Activated CD4-positive, alpha-beta T cell treated with anti-CD3 and anti-CD28 coated beads, Interleukin-10, Interleukin-2, amounts not matched to agents 100 ng/mL and 50 ng/mL, durations not matched to agents 16 hours and 8 hours (primary cell): ENCODE measurements around the gene USP24.

ENCODE experiments used
- DNase-seq: peaks from one replicate; pipeline ENCODE4 v3.0.0-alpha.2; 2020

The USP24 gene

DNA sequence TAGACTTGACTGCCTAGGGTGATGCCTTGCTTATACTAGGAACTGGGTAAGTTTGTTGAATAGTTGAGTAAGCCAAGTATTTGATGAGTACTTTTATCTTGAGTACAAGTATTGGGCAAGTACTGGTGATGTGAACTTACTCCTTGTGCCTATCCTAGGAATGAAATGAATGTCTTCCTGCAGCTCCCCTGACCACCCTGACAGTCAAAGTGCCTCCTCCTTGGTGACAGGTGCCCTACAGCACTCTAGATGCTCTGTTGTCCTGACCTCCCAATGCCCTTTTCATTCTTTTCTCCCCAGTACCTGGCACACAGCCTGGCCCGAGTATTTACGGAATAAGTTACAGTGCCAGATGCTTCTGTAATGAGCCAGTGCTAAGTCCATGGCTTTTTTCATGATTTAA, 150.3 kb downstream of the USP24 start:
- DNase-seq = no peak

DNA sequence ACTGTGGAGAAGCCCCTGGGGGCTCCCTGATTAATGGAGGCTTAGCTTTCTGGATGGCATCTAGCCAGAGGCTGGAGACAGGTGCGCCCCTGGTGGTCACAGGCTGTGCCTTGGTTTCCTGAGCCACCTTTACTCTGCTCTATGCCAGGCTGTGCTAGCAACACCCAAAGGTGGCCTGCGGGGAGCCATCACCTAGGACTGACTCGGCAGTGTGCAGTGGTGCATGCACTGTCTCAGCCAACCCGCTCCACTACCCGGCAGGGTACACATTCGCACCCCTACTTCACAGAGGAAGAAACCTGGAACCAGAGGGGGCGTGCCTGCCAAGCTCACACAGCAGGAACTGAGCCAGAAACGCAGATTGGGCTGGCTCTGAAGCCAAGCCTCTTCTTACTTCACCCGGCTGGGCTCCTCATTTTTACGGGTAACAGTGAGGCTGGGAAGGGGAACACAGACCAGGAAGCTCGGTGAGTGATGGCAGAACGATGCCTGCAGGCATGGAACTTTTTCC, 151.0 kb downstream of the USP24 start:
- DNase-seq = peak; percentile 23

DNA sequence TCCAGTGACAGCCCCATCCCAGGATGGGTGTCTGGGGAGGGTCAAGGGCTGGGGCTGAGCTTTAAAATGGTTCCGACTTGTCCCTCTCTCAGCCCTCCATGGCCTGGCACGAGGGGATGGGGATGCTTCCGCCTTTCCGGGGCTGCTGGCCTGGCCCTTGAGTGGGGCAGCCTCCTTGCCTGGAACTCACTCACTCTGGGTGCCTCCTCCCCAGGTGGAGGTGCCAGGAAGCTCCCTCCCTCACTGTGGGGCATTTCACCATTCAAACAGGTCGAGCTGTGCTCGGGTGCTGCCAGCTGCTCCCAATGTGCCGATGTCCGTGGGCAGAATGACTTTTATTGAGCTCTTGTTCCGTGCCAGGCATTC, 151.6 kb downstream of the USP24 start:
- no peak for DNase-seq

DNA sequence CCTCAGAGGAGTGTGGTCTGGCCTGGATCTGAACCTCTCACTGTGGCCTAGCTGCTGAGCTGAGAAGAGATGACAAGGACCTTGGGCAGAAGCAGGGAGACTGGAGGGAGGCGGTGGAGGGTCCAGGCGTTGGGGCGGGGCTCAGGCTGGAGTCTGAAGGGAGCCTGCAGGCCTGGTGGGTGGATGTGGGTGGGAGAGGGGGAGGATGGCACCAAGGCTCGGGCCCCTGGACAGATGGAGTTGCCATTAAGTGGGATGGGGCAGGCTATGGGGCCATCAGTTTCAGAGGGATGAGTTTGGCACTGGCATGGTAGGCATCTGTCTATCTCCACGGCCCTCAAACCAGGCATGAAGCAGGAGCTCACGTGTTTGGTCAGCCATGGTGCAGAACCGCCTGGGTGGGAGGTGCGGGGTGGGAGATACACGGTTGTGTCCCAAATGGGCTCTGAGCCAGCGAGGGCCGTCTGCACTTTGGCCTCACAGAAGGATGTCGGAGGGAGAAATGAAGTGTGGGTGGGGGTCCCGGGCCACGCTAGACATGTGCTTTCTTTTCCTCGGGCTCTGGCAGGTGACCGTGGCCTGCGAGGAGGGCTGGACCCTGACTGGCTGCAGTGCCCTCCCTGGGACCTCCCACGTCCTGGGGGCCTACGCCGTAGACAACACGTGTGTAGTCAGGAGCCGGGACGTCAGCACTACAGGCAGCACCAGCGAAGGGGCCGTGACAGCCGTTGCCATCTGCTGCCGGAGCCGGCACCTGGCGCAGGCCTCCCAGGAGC, 152.2 kb downstream of the USP24 start:
- DNase-seq = no peak

DNA sequence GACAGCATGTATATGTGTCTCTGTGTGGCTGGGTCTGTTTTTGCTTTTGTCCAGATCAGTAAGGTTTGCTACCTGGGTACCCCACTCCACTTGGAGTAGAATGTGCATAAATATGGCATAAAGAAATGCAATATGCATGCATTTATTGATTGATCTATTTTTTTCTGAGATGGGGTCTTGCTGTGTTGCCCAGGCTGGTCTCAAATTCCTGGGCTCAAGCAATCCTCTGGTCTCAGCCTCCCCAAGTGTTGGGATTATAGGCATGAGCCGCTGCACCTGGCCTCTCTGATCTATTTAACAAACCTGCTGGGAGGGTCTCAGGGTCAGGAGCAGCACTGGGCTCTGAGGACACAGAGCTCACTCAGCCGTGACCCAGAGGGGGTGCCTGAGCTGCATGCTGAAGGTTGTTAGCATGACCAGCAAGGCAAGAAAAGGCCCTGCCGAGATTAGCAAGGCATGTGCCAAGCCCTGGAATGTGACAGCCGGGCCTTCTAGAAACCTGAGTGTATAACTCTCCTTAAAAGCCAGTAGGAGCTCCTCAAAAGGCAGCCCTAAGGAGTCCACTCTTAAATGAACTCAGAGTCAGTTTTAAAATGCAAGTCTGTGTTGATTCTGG, 153.3 kb downstream of the USP24 start:
- no peak for DNase-seq

DNA sequence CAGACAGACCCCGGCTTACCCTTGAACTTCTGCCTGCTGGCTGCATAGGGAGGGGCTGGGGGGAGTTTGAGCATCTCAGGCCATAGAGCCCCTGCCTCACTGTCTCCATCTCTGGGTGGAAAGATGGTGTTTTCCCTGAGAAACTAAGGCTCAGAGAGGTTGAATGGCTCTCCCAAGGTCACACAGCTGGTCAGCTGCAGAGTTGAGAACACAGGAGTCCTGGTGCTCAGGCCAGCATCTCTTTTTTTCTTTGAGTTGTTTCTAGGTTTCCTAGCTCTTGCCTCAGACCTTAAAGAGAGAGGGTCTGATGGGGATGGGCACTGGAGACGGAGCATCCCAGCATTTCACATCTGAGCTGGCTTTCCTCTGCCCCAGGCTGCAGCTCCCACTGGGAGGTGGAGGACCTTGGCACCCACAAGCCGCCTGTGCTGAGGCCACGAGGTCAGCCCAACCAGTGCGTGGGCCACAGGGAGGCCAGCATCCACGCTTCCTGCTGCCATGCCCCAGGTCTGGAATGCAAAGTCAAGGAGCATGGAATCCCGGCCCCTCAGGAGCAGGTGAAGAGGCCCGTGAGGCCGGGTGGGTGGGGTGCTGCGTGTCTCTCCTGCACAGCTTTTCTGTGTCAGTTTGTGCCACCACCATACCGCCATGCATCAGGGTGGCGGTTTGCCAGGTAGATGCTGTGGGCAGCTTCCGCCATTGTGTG, 154.0 kb downstream of the USP24 start:
- no peak for DNase-seq

DNA sequence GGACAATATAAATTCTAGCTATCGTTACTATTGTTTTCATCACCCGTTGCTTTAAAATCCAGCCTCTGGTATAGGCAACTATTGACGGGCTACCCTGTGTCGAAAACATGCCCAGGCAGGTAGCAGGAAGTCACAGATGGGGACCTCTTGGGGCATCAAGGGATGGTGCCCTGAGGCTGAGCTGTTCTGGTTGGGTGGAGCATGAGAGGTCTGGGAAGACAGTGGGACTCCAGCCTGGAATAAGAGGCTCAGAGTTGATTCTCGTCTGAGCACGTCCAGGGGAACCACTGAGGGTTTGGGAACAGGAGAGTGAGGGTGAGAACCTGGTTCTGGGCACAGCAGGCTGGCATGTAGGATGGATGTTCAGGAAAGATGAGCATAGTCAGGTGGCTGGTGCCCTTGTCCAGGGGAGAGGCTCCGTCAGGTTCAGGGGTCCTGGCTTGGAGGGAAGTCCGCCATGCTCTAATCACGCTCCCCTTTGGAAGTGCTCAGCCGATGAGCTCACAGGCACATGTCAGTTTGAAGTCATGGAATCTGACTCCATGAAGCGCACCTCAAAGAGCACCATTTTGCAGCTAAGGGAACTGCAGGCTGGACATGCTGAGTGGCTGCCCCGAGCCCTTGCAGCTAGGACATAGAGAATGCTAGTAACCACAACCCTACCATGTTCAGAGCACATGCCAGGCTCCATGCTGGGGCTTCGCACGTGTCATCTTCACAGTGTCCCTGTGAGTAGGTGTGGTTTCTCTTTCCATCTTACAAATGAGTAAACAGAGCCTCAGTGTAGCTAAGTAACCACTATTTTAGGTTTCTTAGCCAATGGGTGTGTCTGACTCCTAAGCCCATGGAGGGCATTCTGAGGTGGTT, 154.8 kb downstream of the USP24 start:
- DNase-seq = peak; percentile 42

DNA sequence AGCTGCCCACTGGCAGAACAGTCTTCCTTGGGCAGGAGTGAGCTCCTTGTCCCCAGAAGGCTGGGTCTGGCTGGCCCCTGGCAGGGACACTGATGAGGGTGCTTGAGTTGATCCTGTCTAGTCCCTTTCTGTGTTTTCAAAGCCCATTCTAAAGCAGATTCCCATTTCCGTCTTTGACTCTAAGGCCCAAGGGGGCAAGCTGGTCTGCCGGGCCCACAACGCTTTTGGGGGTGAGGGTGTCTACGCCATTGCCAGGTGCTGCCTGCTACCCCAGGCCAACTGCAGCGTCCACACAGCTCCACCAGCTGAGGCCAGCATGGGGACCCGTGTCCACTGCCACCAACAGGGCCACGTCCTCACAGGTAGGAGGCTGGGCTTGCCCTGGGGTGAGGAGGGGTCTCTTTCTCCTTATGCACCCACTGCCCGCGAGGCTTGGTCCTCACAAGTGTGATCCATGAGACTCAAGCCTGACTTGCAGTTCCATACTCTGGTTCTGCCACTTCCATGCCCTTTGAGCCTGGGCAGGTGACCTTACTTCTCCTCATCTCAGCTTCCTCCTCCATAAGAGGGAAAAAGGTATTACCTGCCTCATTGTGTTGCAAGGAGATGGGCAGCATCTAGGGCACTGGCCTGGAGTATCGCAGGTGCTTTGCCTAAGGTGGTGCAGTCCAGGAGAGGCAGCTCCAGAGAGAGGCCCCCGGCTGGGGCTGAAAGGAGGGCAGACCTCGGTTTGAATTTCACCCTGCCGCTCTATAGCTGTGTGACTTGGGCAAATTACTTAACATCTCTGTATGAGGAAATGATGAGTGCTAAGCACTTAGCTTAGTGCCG, 155.6 kb downstream of the USP24 start:
- DNase-seq = no peak

DNA sequence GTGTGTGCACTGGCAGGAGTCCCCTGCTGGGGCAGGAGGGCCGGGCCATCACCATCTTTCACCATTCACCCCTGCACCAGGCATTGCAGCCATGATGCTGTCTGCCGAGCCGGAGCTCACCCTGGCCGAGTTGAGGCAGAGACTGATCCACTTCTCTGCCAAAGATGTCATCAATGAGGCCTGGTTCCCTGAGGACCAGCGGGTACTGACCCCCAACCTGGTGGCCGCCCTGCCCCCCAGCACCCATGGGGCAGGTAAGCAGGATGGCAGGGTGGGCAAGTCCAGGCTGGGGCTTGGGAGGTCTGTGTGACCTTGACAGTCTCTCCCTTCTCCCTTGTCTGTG, 157.2 kb downstream of the USP24 start:
- DNase-seq = no peak

DNA sequence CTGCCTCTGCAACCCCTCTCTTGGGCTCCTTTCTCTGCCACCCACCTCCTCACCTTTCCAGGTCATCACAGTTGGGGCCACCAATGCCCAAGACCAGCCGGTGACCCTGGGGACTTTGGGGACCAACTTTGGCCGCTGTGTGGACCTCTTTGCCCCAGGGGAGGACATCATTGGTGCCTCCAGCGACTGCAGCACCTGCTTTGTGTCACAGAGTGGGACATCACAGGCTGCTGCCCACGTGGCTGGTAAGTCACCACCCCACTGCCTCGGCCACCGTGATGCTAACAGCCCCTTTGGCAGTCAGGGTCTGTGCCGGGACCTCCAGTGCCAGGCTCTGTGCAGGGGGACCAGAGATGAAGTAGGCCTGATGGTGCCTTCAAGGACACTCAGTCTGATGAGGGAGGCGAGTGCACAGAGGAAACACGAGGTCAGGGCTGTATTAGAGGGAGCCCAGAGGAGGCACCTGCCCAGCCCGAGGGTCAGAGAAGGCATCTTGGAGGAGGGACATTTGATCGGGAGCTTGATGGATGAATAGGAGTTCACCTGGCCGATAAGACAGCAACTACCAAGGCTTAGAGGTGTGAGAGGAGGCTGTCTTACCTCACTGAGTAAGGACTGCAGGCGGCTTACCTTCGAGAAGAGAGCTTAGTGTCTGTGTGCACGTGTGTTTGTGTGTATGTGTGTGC, 157.8 kb downstream of the USP24 start:
- DNase-seq = no peak

DNA sequence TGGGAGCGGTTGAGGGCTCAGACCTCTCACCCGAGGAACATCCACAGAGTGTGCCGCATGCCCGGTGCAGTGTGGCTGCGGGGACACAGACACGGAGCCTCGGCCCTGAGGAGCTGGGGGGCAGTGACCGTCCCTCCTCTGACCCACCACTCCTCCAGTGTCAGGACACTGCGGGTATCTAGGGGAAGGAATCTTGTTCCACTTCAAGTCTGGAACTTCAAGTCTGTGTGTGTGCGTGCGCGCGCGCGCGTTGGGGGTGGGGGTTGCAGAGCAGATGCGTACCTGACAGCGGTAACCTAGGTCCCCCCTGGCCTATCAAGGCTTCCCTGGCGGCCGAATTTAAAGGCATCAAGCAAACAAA, 158.6 kb downstream of the USP24 start:
- DNase-seq = no peak

DNA sequence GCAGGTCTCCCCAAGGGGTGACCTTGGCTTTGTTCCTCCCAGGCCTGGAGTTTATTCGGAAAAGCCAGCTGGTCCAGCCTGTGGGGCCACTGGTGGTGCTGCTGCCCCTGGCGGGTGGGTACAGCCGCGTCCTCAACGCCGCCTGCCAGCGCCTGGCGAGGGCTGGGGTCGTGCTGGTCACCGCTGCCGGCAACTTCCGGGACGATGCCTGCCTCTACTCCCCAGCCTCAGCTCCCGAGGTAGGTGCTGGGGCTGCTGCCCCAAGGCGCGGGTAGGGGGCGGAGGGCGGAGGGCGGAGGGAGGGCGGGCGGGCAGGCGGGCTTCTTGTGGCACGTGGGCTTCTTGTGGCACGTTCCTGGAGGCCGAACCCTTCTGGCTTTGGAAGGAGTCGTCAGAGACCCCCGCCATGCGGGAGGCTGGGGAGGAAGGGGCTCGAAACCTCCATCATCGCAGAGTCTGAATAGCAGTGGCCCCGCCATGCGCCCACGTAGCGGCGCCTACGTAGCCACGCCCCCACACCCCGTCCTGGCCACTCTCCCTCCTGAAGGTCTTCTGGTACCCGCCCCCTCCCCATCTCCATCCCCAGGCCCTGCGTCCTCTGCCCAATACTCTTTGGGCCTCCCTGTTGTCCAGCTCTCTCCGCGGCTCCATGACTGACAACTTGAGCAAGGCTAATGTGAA, 159.1 kb downstream of the USP24 start:
- DNase-seq = no peak

DNA sequence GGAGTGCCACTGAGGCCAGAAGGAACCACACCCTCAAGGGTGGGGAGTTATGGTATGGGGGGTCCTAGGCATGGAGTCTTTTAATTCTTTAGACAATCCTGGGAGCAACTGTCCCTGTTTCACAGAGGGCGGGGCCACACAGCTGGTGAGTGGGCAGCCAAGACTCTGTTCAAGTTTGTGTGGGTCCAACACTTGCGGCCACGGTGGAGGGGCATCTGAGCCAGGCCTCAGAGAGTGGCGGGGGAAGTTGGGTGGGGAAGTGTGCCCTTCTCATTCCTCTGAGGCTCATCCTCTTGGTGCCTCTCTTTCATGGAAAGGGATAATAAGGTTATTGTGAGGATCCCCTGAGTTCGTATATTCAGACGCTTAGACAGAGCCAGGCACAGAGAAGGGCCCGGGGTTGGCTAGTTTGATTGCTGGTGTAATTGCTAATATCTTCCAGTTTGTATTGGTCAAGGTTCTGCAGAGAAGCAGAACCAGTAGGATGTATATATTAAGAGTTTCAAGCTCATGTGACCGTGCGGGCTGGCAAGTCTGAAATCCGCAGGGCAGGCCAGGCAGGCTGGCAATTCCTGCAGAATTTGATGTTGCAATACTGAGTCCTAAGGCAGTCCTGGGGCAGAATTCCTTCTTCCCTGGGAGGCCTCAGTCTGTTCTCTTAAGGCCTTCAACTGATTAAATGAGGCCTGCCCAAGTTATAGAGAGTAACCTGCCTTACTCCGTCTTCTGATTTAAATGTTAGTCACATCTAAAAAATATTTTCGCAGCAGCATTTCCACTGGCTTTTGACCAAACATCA, 159.9 kb downstream of the USP24 start:
- DNase-seq = no peak

DNA sequence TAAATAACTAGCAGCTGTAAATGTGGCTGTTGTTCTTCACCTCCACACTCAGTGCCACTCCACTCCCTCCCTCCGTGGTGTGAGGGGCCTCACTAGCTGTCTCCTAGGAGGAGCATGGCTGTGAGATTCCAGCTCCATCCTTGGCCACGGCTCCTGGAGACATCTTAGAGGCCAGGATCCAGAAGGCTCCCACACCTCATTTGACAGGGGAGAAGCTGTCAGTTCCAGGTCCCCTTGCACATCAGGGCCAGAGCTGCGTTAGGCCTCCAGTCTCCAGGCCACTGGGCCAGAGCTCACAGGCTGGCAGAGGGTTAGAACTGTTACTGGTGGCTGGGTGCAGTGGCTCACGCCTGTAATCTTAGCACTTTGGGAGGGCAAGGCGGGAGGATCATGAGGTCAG, 160.8 kb downstream of the USP24 start:
- DNase-seq = no peak

DNA sequence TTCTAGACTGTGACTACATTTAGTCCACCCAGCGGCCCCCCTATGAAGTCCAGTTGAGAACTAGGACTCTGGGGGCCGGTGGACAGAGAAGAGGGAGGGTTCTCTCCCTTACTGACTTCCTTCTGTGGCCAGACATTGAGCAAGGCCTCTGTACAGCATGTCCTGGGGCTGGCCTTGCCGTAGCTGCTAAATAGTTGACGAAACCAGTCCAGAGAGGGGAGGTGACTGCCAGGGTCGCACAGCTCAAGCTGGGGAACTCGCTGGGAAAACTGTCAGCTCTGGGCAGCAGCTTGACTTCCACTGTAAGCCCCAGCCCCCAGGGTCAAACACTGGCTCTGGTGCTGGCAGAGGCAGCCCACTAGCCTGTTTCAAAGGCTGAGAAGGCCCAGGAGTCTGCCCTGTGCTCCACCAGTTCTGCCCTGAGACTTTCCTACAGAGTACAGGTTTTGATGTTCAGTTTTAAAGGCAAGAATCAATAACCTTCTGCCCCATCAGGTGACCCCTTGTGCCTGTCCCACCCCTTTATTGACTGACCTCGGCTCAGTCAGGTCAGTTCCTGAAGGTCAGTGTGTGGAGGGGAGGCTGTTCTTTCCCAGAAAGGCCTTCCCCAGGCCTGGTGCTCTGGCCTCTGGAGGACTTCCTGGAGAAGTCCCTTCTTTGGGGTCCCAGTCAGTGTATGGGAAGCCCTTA, 161.8 kb downstream of the USP24 start:
- no peak for DNase-seq

DNA sequence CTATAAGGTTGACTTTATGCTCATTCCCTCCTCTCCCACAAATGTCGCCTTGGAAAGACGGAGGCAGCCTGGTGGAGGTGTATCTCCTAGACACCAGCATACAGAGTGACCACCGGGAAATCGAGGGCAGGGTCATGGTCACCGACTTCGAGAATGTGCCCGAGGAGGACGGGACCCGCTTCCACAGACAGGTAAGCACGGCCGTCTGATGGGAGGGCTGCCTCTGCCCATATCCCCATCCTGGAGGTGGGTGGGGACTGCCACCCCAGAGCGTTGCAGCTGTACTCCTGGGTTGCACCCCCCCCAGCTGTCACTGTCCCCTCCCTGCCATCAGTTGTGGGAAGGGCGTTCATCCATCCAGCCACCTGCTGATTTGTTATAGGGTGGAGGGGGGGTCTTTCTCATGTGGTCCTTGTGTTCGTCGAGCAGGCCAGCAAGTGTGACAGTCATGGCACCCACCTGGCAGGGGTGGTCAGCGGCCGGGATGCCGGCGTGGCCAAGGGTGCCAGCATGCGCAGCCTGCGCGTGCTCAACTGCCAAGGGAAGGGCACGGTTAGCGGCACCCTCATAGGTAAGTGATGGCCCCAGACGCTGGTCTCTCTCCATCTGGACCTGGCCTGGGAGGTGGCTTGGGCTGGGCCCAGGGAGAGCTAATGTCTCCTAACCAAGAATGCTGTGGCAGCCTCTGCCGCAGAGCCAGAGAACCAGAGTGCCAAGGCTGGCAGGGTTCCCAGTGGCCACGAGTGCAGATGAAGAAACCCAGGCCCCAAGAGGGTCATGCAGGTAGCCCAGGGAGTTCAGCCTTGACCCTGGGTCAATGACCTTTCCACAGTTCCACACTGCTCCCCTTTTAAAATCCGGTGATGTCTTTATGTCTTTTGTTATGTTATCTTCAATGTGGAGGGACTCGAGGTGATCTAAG, 162.7 kb downstream of the USP24 start:
- DNase-seq = no peak

DNA sequence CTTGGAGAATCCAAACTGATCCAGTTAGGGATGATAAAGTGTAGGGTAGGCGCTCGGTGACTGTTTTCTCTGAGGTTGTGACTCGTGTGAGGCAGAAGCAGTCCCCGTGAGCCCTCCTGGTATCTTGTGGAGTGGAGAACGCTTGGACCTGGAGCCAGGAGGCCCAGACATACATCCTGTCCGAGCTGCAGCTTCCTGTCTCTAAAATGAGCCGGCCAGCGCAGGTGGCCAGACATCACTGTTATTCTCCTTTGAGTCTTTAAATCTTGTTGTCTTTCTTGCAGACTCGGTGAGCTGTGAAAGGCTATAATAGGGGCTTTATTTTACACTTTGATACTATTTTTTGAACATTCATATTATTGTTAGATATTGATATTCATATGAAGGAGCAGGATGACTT, 163.5 kb downstream of the USP24 start:
- DNase-seq = no peak

DNA sequence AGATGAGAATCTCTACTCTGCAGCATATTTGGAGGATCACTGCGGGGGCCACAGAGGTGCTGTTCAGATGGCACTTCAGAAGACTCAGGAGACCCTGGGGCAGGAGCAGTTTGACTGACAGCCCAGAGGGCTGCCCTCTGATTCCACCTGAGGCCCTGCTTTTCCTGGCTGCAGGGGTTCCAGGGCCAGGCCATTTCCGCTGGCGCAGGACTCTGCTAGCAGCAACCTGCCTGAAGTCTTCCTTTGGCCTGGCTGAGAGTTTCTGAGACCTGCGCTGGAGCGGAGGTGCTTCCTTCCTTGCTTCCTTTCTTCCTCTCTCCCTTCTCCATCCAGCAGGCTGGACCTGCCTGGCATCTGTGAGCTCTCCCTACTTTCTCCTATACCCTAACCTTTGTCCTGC, 164.0 kb downstream of the USP24 start:
- no peak for DNase-seq
